PFSK-1 (cell line): Measurements from ENCODE around the gene HPS4.

ENCODE experiments used
- TAF1 ChIP-seq: IDR thresholded peaks from 2 replicates; pipeline ENCODE4 v1.6.1; 2012; ENCODE audit warnings: low read length, control low read depth, borderline replicate concordance; ENCODE audit not compliant: insufficient read depth
- TF ChIP-seq, protein P1 (sequence below), 2 experiments: IDR thresholded peaks; 2 replicates each; pipeline versions ENCODE4 v1.6.1 to v1.8.0; 2011 to 2012; ENCODE audit warnings: low read depth in 2 of 2, low read length in 2 of 2, control low read depth in 1 of 2, inconsistent platforms in 1 of 2, mild to moderate bottlenecking in 1 of 2, moderate library complexity in 1 of 2; ENCODE audit not compliant: insufficient read depth in 1 of 2

DNA sequence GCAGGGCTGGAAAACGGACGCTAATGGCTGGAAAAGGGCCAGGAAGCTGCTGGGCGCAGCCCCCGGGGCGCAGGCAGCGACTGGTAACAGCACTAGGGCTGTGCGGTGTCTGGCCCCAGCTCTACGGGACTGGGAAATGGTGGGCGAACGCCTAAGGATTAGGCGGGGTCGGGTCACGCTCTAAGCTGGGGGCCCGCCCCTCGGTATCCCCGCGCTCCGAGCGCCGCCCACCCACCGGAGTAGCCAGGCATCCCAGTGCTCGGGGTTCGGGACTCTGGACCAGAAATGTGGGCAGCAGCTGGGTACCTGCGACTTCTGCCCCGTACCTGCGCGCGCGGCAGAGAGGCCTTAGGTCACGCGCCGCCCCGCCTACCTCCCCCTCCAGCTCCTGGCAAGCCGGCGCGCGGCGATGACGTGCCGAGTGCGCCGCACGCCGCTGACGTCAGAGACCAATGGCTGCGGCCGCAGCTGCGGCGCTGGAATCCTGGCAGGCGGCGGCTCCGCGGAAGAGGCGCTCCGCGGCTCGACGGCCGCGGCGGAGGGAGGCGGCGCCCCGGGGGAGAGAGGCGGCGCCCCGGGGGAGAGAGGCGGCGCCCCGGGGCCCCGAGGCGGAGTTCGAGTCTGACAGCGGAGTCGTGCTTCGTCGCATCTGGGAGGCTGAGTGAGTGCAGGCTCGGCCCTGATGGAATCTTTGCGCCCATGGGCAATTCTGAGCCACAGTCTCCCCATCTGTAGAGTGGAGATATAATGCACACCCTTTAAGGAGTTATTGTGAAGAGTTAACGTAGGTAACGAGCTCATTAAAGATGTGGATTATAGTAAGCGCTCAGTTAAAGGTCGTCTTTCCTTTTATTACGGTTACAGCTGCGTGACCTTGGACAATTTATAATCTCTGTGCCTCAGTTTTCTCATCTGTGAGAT, at the start of gene HPS4, which contains the start of gene SRRD:
- TF ChIP-seq TAF1: peak; percentile 59; the same call in 1 of the 2 replicates
- TF ChIP-seq, protein P1, sequence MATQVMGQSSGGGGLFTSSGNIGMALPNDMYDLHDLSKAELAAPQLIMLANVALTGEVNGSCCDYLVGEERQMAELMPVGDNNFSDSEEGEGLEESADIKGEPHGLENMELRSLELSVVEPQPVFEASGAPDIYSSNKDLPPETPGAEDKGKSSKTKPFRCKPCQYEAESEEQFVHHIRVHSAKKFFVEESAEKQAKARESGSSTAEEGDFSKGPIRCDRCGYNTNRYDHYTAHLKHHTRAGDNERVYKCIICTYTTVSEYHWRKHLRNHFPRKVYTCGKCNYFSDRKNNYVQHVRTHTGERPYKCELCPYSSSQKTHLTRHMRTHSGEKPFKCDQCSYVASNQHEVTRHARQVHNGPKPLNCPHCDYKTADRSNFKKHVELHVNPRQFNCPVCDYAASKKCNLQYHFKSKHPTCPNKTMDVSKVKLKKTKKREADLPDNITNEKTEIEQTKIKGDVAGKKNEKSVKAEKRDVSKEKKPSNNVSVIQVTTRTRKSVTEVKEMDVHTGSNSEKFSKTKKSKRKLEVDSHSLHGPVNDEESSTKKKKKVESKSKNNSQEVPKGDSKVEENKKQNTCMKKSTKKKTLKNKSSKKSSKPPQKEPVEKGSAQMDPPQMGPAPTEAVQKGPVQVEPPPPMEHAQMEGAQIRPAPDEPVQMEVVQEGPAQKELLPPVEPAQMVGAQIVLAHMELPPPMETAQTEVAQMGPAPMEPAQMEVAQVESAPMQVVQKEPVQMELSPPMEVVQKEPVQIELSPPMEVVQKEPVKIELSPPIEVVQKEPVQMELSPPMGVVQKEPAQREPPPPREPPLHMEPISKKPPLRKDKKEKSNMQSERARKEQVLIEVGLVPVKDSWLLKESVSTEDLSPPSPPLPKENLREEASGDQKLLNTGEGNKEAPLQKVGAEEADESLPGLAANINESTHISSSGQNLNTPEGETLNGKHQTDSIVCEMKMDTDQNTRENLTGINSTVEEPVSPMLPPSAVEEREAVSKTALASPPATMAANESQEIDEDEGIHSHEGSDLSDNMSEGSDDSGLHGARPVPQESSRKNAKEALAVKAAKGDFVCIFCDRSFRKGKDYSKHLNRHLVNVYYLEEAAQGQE (IDR thresholded peaks at IDR 0.05; ENCODE audit: insufficient read depth in 1 of 2, low read depth in 2 of 2, low read length in 2 of 2): no peak
